ENCODE measurements around the gene A2M. TPM values are rescaled to one million over a fixed set of nuclear protein-coding genes. Genes with fewer than 3 reads are reported as not detected.

The A2M gene
- total and polyA plus RNA-seq, 2 experiments from 2014 or later = 0.92 TPM; not detected in 1

DNA sequence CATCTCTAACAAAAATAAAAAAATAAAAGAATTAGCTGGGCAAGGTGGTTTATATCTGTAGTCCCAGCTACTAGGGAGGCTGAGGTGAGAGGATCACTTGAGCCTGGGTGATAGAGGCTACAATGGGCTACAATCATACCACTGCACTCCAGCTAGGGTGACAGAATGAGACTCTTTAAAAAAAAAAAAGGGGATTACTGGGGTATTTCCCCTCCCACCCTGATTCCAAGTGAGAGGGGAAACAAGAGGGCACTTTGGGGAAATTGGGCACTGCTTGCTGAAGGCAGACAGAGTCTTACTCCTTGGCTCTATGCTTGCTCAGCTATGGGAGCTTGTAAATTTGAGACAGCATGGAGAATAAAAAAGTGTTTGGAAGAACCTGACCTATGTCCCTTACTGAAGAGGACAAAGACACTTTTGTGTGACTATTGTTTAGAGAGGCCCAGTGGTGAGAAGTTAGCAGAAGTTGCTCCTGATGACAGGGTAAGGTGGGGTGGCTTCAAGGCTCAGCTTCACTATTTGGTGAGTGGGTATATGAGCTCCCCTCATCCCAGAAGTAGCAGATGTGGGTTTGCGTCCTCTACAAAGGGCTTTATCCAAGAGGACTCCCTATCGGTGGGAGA is 82.3 kb downstream of the A2M start (continued):
- TF ChIP-seq, protein P1, sequence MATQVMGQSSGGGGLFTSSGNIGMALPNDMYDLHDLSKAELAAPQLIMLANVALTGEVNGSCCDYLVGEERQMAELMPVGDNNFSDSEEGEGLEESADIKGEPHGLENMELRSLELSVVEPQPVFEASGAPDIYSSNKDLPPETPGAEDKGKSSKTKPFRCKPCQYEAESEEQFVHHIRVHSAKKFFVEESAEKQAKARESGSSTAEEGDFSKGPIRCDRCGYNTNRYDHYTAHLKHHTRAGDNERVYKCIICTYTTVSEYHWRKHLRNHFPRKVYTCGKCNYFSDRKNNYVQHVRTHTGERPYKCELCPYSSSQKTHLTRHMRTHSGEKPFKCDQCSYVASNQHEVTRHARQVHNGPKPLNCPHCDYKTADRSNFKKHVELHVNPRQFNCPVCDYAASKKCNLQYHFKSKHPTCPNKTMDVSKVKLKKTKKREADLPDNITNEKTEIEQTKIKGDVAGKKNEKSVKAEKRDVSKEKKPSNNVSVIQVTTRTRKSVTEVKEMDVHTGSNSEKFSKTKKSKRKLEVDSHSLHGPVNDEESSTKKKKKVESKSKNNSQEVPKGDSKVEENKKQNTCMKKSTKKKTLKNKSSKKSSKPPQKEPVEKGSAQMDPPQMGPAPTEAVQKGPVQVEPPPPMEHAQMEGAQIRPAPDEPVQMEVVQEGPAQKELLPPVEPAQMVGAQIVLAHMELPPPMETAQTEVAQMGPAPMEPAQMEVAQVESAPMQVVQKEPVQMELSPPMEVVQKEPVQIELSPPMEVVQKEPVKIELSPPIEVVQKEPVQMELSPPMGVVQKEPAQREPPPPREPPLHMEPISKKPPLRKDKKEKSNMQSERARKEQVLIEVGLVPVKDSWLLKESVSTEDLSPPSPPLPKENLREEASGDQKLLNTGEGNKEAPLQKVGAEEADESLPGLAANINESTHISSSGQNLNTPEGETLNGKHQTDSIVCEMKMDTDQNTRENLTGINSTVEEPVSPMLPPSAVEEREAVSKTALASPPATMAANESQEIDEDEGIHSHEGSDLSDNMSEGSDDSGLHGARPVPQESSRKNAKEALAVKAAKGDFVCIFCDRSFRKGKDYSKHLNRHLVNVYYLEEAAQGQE (IDR thresholded peaks at IDR 0.05; ENCODE audit: unreplicated experiment) = no peak
- TF ChIP-seq, protein P2, sequence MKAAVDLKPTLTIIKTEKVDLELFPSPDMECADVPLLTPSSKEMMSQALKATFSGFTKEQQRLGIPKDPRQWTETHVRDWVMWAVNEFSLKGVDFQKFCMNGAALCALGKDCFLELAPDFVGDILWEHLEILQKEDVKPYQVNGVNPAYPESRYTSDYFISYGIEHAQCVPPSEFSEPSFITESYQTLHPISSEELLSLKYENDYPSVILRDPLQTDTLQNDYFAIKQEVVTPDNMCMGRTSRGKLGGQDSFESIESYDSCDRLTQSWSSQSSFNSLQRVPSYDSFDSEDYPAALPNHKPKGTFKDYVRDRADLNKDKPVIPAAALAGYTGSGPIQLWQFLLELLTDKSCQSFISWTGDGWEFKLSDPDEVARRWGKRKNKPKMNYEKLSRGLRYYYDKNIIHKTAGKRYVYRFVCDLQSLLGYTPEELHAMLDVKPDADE (IDR thresholded peaks at IDR 0.05) = no peak
- TF ChIP-seq ZNF331 (CRISPR knock-in tag; IDR thresholded peaks at IDR 0.05; ENCODE audit: low read depth) = no peak

DNA sequence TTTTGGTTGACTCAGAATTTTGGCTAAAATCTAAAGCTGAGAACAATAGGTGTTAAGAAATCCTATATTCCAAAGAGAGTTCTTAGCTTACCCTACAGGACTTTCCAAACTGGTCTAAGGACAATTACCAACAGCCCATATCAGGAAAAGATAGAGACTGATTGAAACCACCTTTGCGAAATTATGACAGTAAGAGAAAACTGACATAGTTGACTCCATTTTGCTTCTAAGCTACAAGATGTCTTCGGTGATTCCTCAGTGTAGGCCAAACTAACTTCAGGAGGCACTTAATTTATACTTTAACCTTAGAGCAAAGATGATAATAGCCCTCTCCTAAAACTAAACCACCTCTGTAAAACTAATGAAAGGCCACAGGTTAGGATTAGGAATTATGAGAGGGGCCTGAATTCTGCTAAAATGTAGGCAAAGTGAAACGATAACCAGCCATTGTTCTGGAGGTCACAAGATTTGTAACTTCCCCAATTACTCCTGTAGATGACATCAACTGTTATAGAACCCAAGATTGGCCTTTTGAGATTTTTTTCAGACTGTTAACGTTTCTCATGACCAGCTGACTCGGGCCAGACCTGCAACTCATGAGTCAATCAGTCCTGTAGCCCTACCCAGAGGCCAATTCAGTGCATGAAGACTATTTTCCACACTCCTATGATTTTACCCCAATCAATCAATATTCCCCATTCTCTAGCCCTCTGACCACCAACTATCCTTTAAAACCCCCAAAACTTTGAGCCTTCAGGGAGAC is 83.3 kb downstream of the A2M start:
- Histone ChIP-seq H4K20me1 (replicated peaks; ENCODE audit: insufficient read depth) (no peaks in the 10 kb centered on the region), H3K9me2 (ENCODE audit: insufficient read depth) (no peaks in the 10 kb centered on the region; the same call in 1 of the 2 replicates), H3K27ac (ENCODE audit: low read depth) (no peak overlapping the region), H3K79me2 (replicated peaks; ENCODE audit: insufficient read depth) (no peaks in the 10 kb centered on the region), H3K36me3 (ENCODE audit: insufficient read depth) (no peaks in the 10 kb centered on the region), H3K27me3 (ENCODE audit: insufficient read depth) (no peaks in the 10 kb centered on the region), H3K4me3 (no peak overlapping the region), H3K4me1 (ENCODE audit: insufficient read depth) (peaks cover 6% of the 10 kb centered on the region; the same call in 1 of the 2 replicates), H3K4me2 (no peak overlapping the region), H3F3A (replicated peaks; ENCODE audit: low read depth) (no peaks in the 10 kb centered on the region), H2AFZ (no peak overlapping the region)
- DNase-seq (ENCODE audit: low spot score) = no peak
- TF ChIP-seq CREB1 (CRISPR knock-in tag; IDR thresholded peaks at IDR 0.05; ENCODE audit: low read depth) = no peak
- TF ChIP-seq, protein P3, sequence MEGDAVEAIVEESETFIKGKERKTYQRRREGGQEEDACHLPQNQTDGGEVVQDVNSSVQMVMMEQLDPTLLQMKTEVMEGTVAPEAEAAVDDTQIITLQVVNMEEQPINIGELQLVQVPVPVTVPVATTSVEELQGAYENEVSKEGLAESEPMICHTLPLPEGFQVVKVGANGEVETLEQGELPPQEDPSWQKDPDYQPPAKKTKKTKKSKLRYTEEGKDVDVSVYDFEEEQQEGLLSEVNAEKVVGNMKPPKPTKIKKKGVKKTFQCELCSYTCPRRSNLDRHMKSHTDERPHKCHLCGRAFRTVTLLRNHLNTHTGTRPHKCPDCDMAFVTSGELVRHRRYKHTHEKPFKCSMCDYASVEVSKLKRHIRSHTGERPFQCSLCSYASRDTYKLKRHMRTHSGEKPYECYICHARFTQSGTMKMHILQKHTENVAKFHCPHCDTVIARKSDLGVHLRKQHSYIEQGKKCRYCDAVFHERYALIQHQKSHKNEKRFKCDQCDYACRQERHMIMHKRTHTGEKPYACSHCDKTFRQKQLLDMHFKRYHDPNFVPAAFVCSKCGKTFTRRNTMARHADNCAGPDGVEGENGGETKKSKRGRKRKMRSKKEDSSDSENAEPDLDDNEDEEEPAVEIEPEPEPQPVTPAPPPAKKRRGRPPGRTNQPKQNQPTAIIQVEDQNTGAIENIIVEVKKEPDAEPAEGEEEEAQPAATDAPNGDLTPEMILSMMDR (conservative IDR thresholded peaks at IDR 0.05; ENCODE audit: low read depth in 2 of 2) = peak in 1 of 2 experiments; percentile 26; a peak in 2 of 4 replicates
- TF ChIP-seq, protein P4, sequence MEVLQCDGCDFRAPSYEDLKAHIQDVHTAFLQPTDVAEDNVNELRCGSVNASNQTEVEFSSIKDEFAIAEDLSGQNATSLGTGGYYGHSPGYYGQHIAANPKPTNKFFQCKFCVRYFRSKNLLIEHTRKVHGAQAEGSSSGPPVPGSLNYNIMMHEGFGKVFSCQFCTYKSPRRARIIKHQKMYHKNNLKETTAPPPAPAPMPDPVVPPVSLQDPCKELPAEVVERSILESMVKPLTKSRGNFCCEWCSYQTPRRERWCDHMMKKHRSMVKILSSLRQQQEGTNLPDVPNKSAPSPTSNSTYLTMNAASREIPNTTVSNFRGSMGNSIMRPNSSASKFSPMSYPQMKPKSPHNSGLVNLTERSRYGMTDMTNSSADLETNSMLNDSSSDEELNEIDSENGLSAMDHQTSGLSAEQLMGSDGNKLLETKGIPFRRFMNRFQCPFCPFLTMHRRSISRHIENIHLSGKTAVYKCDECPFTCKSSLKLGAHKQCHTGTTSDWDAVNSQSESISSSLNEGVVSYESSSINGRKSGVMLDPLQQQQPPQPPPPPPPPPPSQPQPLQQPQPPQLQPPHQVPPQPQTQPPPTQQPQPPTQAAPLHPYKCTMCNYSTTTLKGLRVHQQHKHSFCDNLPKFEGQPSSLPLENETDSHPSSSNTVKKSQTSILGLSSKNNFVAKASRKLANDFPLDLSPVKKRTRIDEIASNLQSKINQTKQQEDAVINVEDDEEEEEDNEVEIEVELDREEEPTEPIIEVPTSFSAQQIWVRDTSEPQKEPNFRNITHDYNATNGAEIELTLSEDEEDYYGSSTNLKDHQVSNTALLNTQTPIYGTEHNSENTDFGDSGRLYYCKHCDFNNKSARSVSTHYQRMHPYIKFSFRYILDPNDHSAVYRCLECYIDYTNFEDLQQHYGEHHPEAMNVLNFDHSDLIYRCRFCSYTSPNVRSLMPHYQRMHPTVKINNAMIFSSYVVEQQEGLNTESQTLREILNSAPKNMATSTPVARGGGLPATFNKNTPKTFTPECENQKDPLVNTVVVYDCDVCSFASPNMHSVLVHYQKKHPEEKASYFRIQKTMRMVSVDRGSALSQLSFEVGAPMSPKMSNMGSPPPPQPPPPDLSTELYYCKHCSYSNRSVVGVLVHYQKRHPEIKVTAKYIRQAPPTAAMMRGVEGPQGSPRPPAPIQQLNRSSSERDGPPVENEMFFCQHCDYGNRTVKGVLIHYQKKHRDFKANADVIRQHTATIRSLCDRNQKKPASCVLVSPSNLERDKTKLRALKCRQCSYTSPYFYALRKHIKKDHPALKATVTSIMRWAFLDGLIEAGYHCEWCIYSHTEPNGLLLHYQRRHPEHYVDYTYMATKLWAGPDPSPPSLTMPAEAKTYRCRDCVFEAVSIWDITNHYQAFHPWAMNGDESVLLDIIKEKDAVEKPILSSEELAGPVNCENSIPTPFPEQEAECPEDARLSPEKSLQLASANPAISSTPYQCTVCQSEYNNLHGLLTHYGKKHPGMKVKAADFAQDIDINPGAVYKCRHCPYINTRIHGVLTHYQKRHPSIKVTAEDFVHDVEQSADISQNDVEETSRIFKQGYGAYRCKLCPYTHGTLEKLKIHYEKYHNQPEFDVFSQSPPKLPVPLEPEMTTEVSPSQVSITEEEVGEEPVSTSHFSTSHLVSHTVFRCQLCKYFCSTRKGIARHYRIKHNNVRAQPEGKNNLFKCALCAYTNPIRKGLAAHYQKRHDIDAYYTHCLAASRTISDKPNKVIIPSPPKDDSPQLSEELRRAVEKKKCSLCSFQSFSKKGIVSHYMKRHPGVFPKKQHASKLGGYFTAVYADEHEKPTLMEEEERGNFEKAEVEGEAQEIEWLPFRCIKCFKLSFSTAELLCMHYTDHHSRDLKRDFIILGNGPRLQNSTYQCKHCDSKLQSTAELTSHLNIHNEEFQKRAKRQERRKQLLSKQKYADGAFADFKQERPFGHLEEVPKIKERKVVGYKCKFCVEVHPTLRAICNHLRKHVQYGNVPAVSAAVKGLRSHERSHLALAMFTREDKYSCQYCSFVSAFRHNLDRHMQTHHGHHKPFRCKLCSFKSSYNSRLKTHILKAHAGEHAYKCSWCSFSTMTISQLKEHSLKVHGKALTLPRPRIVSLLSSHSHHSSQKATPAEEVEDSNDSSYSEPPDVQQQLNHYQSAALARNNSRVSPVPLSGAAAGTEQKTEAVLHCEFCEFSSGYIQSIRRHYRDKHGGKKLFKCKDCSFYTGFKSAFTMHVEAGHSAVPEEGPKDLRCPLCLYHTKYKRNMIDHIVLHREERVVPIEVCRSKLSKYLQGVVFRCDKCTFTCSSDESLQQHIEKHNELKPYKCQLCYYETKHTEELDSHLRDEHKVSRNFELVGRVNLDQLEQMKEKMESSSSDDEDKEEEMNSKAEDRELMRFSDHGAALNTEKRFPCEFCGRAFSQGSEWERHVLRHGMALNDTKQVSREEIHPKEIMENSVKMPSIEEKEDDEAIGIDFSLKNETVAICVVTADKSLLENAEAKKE (CRISPR knock-in tag; IDR thresholded peaks at IDR 0.05) = no peak
- TF ChIP-seq ZNF331 (CRISPR knock-in tag; IDR thresholded peaks at IDR 0.05; ENCODE audit: low read depth) = no peak
- Mint-ChIP-seq H3K27me3 (ENCODE audit: insufficient read depth, low read depth, poor library complexity) (peaks cover 2% of the 10 kb centered on the region), H3K4me3 (no peak overlapping the region), H3K27ac (no peak overlapping the region), H3K36me3 (ENCODE audit: low read depth) (no peaks in the 10 kb centered on the region; the same call in 1 of the 3 replicates), H3K9me3 (peaks cover 3% of the 10 kb centered on the region; the same call in 1 of the 3 replicates), H3K4me1 (peaks cover 4% of the 10 kb centered on the region; the same call in 2 of the 3 replicates)
- no peak for ATAC-seq

Data from GM23338 (cell line).